ENCODE measurements around the gene CERS4. TPM values are rescaled to one million over a fixed set of nuclear protein-coding genes. Genes with fewer than 3 reads are reported as not detected.
A peak's percentile ranks its signal among the peaks of the same experiment; 100 is the strongest.

Gene CERS4
- 10 to 100 TPM; 32.5 to 32.8 TPM for total RNA-seq

- H3K36me3 Mint-ChIP-seq: peaks cover 3% of the 10 kb centered on the region
- POLR2A ChIA-PET: interaction anchor here (1.0 to 3.1 kb wide), 8 partner anchors 15 to 266 kb away, joined by 3 to 52 read pairs (median 4); partner anchors contain the start of gene TIMM44
Observed at GRCh38 chr19:8208922-8209461, at the start of gene CERS4. Gene CERS4 (plus strand): TSS chr19:8209370. CDS start chr19:8251077, 41,707 bp downstream.

GRCh38 chr19:8161135-8161646 is 48.0 kb upstream of the CERS4 start:
- no peak overlapping the region for H3K27ac Mint-ChIP-seq
- peaks cover 3% of the 10 kb centered on the region for H3K4me1 Mint-ChIP-seq
- POLR2A ChIA-PET: no interaction called here
- no peaks in the 10 kb centered on the region for H3K36me3 Mint-ChIP-seq
- no peaks in the 10 kb centered on the region for H3K9me3 Mint-ChIP-seq
- no peak overlapping the region for H3K4me3 Mint-ChIP-seq
- peaks cover 8% of the 10 kb centered on the region for H3K27me3 Mint-ChIP-seq
- DNase-seq (no peak), ATAC-seq (ENCODE audit: low read depth) (peak; percentile 33)

More at GRCh38 chr19:8208922-8209461, at the start of gene CERS4:
- peak; percentile 88 for DNase-seq
- Mint-ChIP-seq H3K9me3 (no peaks in the 10 kb centered on the region), H3K4me3 (peak within 1 kb of the TSS; percentile 92), H3K27me3 (peaks cover 4% of the 10 kb centered on the region), H3K27ac (peak within 1 kb of the TSS; percentile 88), H3K4me1 (peaks cover 23% of the 10 kb centered on the region)
- ATAC-seq (ENCODE audit: low read depth): peak; percentile 79

GRCh38 chr19:8163759-8164158 is 45.4 kb upstream of the CERS4 start:
- Mint-ChIP-seq H3K4me3 (no peak overlapping the region), H3K27ac (no peak overlapping the region), H3K27me3 (no peaks in the 10 kb centered on the region), H3K4me1 (peaks cover 3% of the 10 kb centered on the region), H3K36me3 (no peaks in the 10 kb centered on the region), H3K9me3 (no peaks in the 10 kb centered on the region)
- ATAC-seq (ENCODE audit: low read depth) (no peak), DNase-seq (no peak)
- POLR2A ChIA-PET: no interaction called here

- no peak for ATAC-seq (ENCODE audit: low read depth)
- H3K27ac Mint-ChIP-seq: no peak overlapping the region
- POLR2A ChIA-PET: interaction anchor here (0.7 kb wide), 1 partner anchor 35 kb away, joined by 3 read pairs; no protein-coding TSS in a partner anchor
- no peak overlapping the region for H3K4me3 Mint-ChIP-seq
- DNase-seq: no peak
- no peaks in the 10 kb centered on the region for H3K36me3 Mint-ChIP-seq
- H3K9me3 Mint-ChIP-seq: no peaks in the 10 kb centered on the region
- no peaks in the 10 kb centered on the region for H3K4me1 Mint-ChIP-seq
- peaks cover 3% of the 10 kb centered on the region for H3K27me3 Mint-ChIP-seq
Observed at GRCh38 chr19:8167985-8168384, 41.2 kb upstream of the CERS4 start.

- Mint-ChIP-seq H3K9me3 (no peaks in the 10 kb centered on the region), H3K4me3 (no peak overlapping the region), H3K4me1 (no peaks in the 10 kb centered on the region), H3K27ac (no peak overlapping the region), H3K36me3 (no peaks in the 10 kb centered on the region), H3K27me3 (peaks cover 3% of the 10 kb centered on the region)
- ATAC-seq (ENCODE audit: low read depth): no peak
- POLR2A ChIA-PET: interaction anchor here (0.7 kb wide), 1 partner anchor 34 kb away, joined by 3 read pairs; no protein-coding TSS in a partner anchor
- no peak for DNase-seq
Observed at GRCh38 chr19:8168537-8168936, 40.6 kb upstream of the CERS4 start.

GRCh38 chr19:8174706-8175105 is 34.5 kb upstream of the CERS4 start:
- peaks cover 5% of the 10 kb centered on the region for H3K27me3 Mint-ChIP-seq
- POLR2A ChIA-PET: no interaction called here

GRCh38 chr19:8180018-8180417 is 29.2 kb upstream of the CERS4 start:
- H3K4me1 Mint-ChIP-seq: peaks cover 2% of the 10 kb centered on the region
- no peaks in the 10 kb centered on the region for H3K36me3 Mint-ChIP-seq
- POLR2A ChIA-PET: interaction anchor here (0.7 to 1.6 kb wide), 4 partner anchors 10 to 30 kb away, joined by 4 to 6 read pairs (median 4); partner anchors contain the start of gene CERS4
- peaks cover 2% of the 10 kb centered on the region for H3K27me3 Mint-ChIP-seq
- no peaks in the 10 kb centered on the region for H3K9me3 Mint-ChIP-seq
- no peak for ATAC-seq (ENCODE audit: low read depth)
- no peak overlapping the region for H3K4me3 Mint-ChIP-seq
- no peak for DNase-seq
- H3K27ac Mint-ChIP-seq: no peak overlapping the region

More at GRCh38 chr19:8174706-8175105, 34.5 kb upstream of the CERS4 start:
- no peaks in the 10 kb centered on the region for H3K36me3 Mint-ChIP-seq
- H3K4me1 Mint-ChIP-seq: no peaks in the 10 kb centered on the region
- no peak overlapping the region for H3K27ac Mint-ChIP-seq
- no peaks in the 10 kb centered on the region for H3K9me3 Mint-ChIP-seq
- ATAC-seq (ENCODE audit: low read depth) (no peak), DNase-seq (no peak)
- H3K4me3 Mint-ChIP-seq: no peak overlapping the region

- POLR2A ChIA-PET: interaction anchor here (1.4 kb wide), 1 partner anchor 10 kb away, joined by 5 read pairs; no protein-coding TSS in a partner anchor
- Mint-ChIP-seq H3K27me3 (peaks cover 2% of the 10 kb centered on the region), H3K27ac (no peak overlapping the region), H3K36me3 (no peaks in the 10 kb centered on the region), H3K4me1 (peaks cover 7% of the 10 kb centered on the region), H3K9me3 (no peaks in the 10 kb centered on the region), H3K4me3 (no peak overlapping the region)
- no peak for ATAC-seq (ENCODE audit: low read depth)
- no peak for DNase-seq
Observed at GRCh38 chr19:8184274-8184673, 24.9 kb upstream of the CERS4 start.

GRCh38 chr19:8185343-8186068 is 23.7 kb upstream of the CERS4 start:
- Mint-ChIP-seq H3K4me3 (no peak overlapping the region), H3K27ac (no peak overlapping the region)
- POLR2A ChIA-PET: interaction anchor here (1.4 kb wide), 1 partner anchor 9 kb away, joined by 5 read pairs; no protein-coding TSS in a partner anchor

GRCh38 chr19:8192221-8192820 is 16.8 kb upstream of the CERS4 start:
- peaks cover 40% of the 10 kb centered on the region for H3K4me1 Mint-ChIP-seq
- H3K4me3 Mint-ChIP-seq: peak overlapping the region; percentile 44
- no peaks in the 10 kb centered on the region for H3K36me3 Mint-ChIP-seq
- H3K27ac Mint-ChIP-seq: peak overlapping the region; percentile 76
- peaks cover 1% of the 10 kb centered on the region for H3K27me3 Mint-ChIP-seq
- no peak for DNase-seq
- POLR2A ChIA-PET: interaction anchor here (3.7 kb wide), 1 partner anchor 18 kb away, joined by 52 read pairs; the partner anchor contains the start of gene CERS4
- H3K9me3 Mint-ChIP-seq: no peaks in the 10 kb centered on the region
- ATAC-seq (ENCODE audit: low read depth): no peak

More at GRCh38 chr19:8185343-8186068, 23.7 kb upstream of the CERS4 start:
- DNase-seq: no peak
- no peak for ATAC-seq (ENCODE audit: low read depth)
- H3K4me1 Mint-ChIP-seq: peaks cover 7% of the 10 kb centered on the region
- no peaks in the 10 kb centered on the region for H3K36me3 Mint-ChIP-seq
- H3K9me3 Mint-ChIP-seq: no peaks in the 10 kb centered on the region
- H3K27me3 Mint-ChIP-seq: peaks cover 2% of the 10 kb centered on the region

GRCh38 chr19:8194528-8195267 is 14.5 kb upstream of the CERS4 start:
- peak; percentile 73 for DNase-seq
- H3K27ac Mint-ChIP-seq: peak overlapping the region; percentile 99
- H3K4me3 Mint-ChIP-seq: peak overlapping the region; percentile 89
- ATAC-seq (ENCODE audit: low read depth): peak; percentile 81
- no peaks in the 10 kb centered on the region for H3K36me3 Mint-ChIP-seq
- H3K27me3 Mint-ChIP-seq: peaks cover 2% of the 10 kb centered on the region
- no peaks in the 10 kb centered on the region for H3K9me3 Mint-ChIP-seq
- POLR2A ChIA-PET: interaction anchor here (0.6 to 3.7 kb wide), 17 partner anchors 8 to 426 kb away, joined by 3 to 52 read pairs (median 5); partner anchors contain the start of gene CERS4
- peaks cover 39% of the 10 kb centered on the region for H3K4me1 Mint-ChIP-seq

GRCh38 chr19:8196271-8196927 is 12.8 kb upstream of the CERS4 start:
- no peaks in the 10 kb centered on the region for H3K36me3 Mint-ChIP-seq
- ATAC-seq (ENCODE audit: low read depth) (no peak), DNase-seq (no peak)
- peaks cover 10% of the 10 kb centered on the region for H3K27me3 Mint-ChIP-seq
- H3K27ac Mint-ChIP-seq: peak overlapping the region; percentile 99
- no peaks in the 10 kb centered on the region for H3K9me3 Mint-ChIP-seq
- H3K4me3 Mint-ChIP-seq: peak overlapping the region; percentile 11
- POLR2A ChIA-PET: interaction anchor here (2.1 to 3.7 kb wide), 4 partner anchors 8 to 15 kb away, joined by 10 to 52 read pairs (median 18); partner anchors contain the start of gene CERS4
- peaks cover 39% of the 10 kb centered on the region for H3K4me1 Mint-ChIP-seq
